ENCODE measurements around the gene ZNF319.

ZNF319 gene

GRCh38 chr16:57951204-57951960, 49.1 kb downstream of the ZNF319 start:
- no peak for DNase-seq

- no peak for DNase-seq
These were observed 50.1 kb downstream of the ZNF319 start for GRCh38 chr16:57950382-57950781.

- DNase-seq, result no peak
These were observed 50.8 kb downstream of the ZNF319 start for GRCh38 chr16:57949595-57950238.

- DNase-seq, result no peak
These were observed 51.5 kb downstream of the ZNF319 start for GRCh38 chr16:57949013-57949412.

- DNase-seq, result no peak
These were observed 52.4 kb downstream of the ZNF319 start for GRCh38 chr16:57948027-57948426.

- DNase-seq, result no peak
These were observed 53.2 kb downstream of the ZNF319 start for GRCh38 chr16:57947261-57947660.

GRCh38 chr16:57946181-57946801, 54.2 kb downstream of the ZNF319 start:
- peak; percentile 66 for DNase-seq

- no peak for DNase-seq
These were observed 54.7 kb downstream of the ZNF319 start for GRCh38 chr16:57945740-57946138.

- DNase-seq, result no peak
These were observed 55.3 kb downstream of the ZNF319 start for GRCh38 chr16:57944970-57945739.

Measured in DMS153 (cell line).